Astrocyte (in vitro differentiated cells and primary cell): ENCODE data around the gene SYTL3. TPM values are rescaled to one million over a fixed set of nuclear protein-coding genes. Genes with fewer than 3 reads are reported as not detected.

Experiments used
- DNase-seq: peaks from one replicate; pipeline ENCODE4 v3.0.0-alpha.2; 2010; ENCODE audit warnings: low read depth
- FAIRE-seq: peaks from 2 replicates; lab custom pipeline; 2011; peaks lifted over from hg19 to GRCh38; lab: Jason Lieb, UNC
- H2AFZ ChIP-seq: 2 replicates; pipeline ENCODE4 v1.6.0; 2012; ENCODE audit warnings: low read depth, low read length, inconsistent platforms
- H3K27ac ChIP-seq: 2 replicates; pipeline ENCODE4 v1.5.1; 2011; ENCODE audit warnings: low read depth, low read length, inconsistent platforms
- H3K27me3 ChIP-seq: 2 replicates; pipeline ENCODE4 v1.6.0; 2011; ENCODE audit warnings: low read length, inconsistent platforms; ENCODE audit not compliant: insufficient read depth
- H3K36me3 ChIP-seq: 2 replicates; pipeline ENCODE4 v1.5.1; 2011; ENCODE audit warnings: low read length, inconsistent platforms; ENCODE audit not compliant: insufficient read depth
- H3K4me1 ChIP-seq: 2 replicates; pipeline ENCODE4 v1.5.1; 2011; ENCODE audit warnings: low read length, inconsistent platforms; ENCODE audit not compliant: insufficient read depth
- H3K4me2 ChIP-seq: 2 replicates; pipeline ENCODE4 v1.6.0; 2012; ENCODE audit warnings: low read length, inconsistent platforms
- H3K4me3 ChIP-seq: 2 replicates; pipeline ENCODE4 v1.5.1; 2011; ENCODE audit warnings: low read depth, mild to moderate bottlenecking, low read length, inconsistent platforms; ENCODE audit not compliant: insufficient read depth
- H3K79me2 ChIP-seq: 2 replicates; pipeline ENCODE4 v1.6.0; 2012; ENCODE audit warnings: mild to moderate bottlenecking, low read length, inconsistent platforms; ENCODE audit not compliant: insufficient read depth
- H3K9ac ChIP-seq: 2 replicates; pipeline ENCODE4 v1.6.0; 2012; ENCODE audit warnings: mild to moderate bottlenecking, low read length, inconsistent platforms
- H3K9me3 ChIP-seq: 2 replicates; pipeline ENCODE4 v1.5.1; 2012; ENCODE audit warnings: low read depth, mild to moderate bottlenecking, low read length, inconsistent platforms; ENCODE audit not compliant: insufficient read depth
- H4K20me1 ChIP-seq: 2 replicates; pipeline ENCODE4 v1.6.0; 2012; ENCODE audit warnings: low read length, inconsistent platforms; ENCODE audit not compliant: insufficient read depth
- H3K27ac Mint-ChIP-seq: one replicate; pipeline ENCODE4 v1.8.0; 2021; ENCODE audit warnings: mild to moderate bottlenecking, mixed read lengths; ENCODE audit not compliant: unreplicated experiment
- H3K27me3 Mint-ChIP-seq: one replicate; pipeline ENCODE4 v1.8.0; 2021; ENCODE audit warnings: low read depth, mixed read lengths; ENCODE audit not compliant: unreplicated experiment
- H3K36me3 Mint-ChIP-seq: one replicate; pipeline ENCODE4 v1.8.0; 2021; ENCODE audit warnings: low read depth, mixed read lengths; ENCODE audit not compliant: unreplicated experiment
- H3K4me1 Mint-ChIP-seq: one replicate; pipeline ENCODE4 v1.8.0; 2021; ENCODE audit warnings: low read depth, mixed read lengths; ENCODE audit not compliant: unreplicated experiment
- H3K4me3 Mint-ChIP-seq: one replicate; pipeline ENCODE4 v1.8.0; 2021; ENCODE audit warnings: mild to moderate bottlenecking, moderate library complexity, mixed read lengths; ENCODE audit not compliant: unreplicated experiment
- H3K9me3 Mint-ChIP-seq: one replicate; pipeline ENCODE4 v1.8.0; 2021; ENCODE audit warnings: mild to moderate bottlenecking, mixed read lengths; ENCODE audit not compliant: unreplicated experiment
- EZH2 ChIP-seq: IDR thresholded peaks from 2 replicates; pipeline ENCODE4 v1.6.1; 2012; ENCODE audit warnings: mild to moderate bottlenecking, low read length, inconsistent platforms; ENCODE audit not compliant: insufficient read depth
- total RNA-seq: library from RNA; stranded (reverse); gene quantifications from 2 replicates; pipeline ENCODE4 v1.2.1, GENCODE V29; 2021
- TF ChIP-seq, protein P1 (sequence below): IDR thresholded peaks from 2 replicates; pipeline ENCODE4 v1.5.1; 2011; ENCODE audit warnings: low read depth, mild to moderate bottlenecking, inconsistent platforms, low read length, moderate library complexity; ENCODE audit not compliant: insufficient read depth

SYTL3 gene
- total RNA-seq, 1 donor from 2014 or later, result 1.2 TPM

DNA sequence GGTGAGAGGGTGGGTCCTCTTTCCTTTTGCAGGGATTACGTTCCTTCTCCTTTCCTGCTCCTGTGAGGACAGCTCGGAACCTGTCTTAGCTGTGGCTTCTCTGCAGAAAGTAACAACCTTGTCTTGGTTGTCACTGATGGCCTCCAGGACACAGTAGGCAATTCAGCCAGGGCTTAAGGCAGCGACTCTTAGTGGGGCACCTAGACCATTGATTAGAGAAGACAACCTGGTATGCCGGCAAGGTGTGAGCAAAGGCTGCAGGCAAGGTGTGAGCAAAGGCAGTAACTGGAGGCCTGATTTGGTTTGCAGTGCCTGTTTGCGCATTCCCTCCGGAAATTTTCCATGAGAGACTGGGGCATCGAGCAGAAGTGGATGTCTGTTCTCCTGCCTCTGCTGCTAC lies 42.9 kb upstream of the SYTL3 start:
- Histone ChIP-seq H3K79me2 (peaks cover 23% of the 10 kb centered on the region), H3K9ac (no peak overlapping the region), H3K4me1 (no peaks in the 10 kb centered on the region), H3K4me2 (no peak overlapping the region), H3K27ac (no peak overlapping the region), H3K9me3 (peaks cover 4% of the 10 kb centered on the region), H2AFZ (no peak overlapping the region), H4K20me1 (peaks cover 22% of the 10 kb centered on the region), H3K27me3 (no peaks in the 10 kb centered on the region), H3K36me3 (peaks cover 30% of the 10 kb centered on the region), H3K4me3 (no peak overlapping the region)
- no peak for FAIRE-seq
- DNase-seq, result no peak
- TF ChIP-seq, protein P1, sequence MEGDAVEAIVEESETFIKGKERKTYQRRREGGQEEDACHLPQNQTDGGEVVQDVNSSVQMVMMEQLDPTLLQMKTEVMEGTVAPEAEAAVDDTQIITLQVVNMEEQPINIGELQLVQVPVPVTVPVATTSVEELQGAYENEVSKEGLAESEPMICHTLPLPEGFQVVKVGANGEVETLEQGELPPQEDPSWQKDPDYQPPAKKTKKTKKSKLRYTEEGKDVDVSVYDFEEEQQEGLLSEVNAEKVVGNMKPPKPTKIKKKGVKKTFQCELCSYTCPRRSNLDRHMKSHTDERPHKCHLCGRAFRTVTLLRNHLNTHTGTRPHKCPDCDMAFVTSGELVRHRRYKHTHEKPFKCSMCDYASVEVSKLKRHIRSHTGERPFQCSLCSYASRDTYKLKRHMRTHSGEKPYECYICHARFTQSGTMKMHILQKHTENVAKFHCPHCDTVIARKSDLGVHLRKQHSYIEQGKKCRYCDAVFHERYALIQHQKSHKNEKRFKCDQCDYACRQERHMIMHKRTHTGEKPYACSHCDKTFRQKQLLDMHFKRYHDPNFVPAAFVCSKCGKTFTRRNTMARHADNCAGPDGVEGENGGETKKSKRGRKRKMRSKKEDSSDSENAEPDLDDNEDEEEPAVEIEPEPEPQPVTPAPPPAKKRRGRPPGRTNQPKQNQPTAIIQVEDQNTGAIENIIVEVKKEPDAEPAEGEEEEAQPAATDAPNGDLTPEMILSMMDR, result no peak
- no peak for TF ChIP-seq EZH2
- H3K27me3 Mint-ChIP-seq, result no peaks in the 10 kb centered on the region
- no peak overlapping the region for H3K4me3 Mint-ChIP-seq
- H3K9me3 Mint-ChIP-seq, result no peaks in the 10 kb centered on the region
- peaks cover 33% of the 10 kb centered on the region for H3K36me3 Mint-ChIP-seq
- no peak overlapping the region for H3K27ac Mint-ChIP-seq
- peaks cover 16% of the 10 kb centered on the region for H3K4me1 Mint-ChIP-seq

DNA sequence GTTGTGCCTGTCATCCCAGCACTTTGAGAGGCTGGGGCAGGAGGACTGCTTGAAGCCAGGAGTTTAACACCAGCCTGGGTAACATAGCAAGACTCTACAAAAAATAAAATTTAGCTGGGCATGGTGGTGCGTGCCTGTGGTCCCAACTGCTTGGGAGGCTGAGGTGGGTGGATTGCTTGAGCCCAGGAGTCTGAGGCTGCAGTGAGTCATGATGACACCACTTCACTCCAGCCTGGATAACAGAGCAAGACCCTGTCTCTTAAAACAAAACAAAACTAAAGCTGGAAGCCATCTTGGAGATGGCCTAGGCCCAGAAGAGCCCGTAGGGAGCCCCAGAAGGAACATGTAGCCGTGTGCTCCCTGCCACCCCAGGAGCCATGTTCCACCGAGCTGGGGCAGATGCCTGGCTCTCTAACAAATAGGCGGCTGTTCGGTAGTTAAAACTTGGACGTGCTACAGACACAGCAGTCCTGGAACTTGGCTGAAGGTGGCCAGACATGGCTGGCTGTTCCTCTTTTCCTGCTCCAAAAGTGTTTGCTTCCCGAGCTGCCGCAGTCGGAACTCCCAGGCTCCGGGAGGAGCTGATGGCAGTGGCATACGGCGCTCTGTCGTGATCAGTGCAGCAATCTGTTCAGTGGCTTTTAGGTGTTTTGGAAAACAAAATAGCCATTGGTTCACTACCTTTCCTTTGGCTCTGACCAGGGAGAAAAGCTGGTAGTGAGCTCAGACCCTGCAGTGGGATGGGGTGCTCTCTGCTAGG lies 42.3 kb upstream of the SYTL3 start:
- no peak overlapping the region for H3K27ac Mint-ChIP-seq
- FAIRE-seq, result no peak
- Histone ChIP-seq H3K36me3 (peaks cover 31% of the 10 kb centered on the region), H2AFZ (no peak overlapping the region), H3K9me3 (peaks cover 4% of the 10 kb centered on the region), H3K4me2 (peak overlapping the region; percentile 16), H3K4me3 (no peak overlapping the region), H3K79me2 (peaks cover 17% of the 10 kb centered on the region), H3K27ac (no peak overlapping the region), H3K4me1 (no peaks in the 10 kb centered on the region), H3K27me3 (no peaks in the 10 kb centered on the region), H4K20me1 (peaks cover 19% of the 10 kb centered on the region), H3K9ac (no peak overlapping the region)
- H3K9me3 Mint-ChIP-seq, result no peaks in the 10 kb centered on the region
- peaks cover 20% of the 10 kb centered on the region for H3K4me1 Mint-ChIP-seq
- H3K36me3 Mint-ChIP-seq, result peaks cover 35% of the 10 kb centered on the region
- peak; percentile 18 for DNase-seq
- H3K4me3 Mint-ChIP-seq, result no peak overlapping the region
- H3K27me3 Mint-ChIP-seq, result no peaks in the 10 kb centered on the region
- TF ChIP-seq, protein P1, result no peak
- no peak for TF ChIP-seq EZH2

GRCh38 chr6:158608221-158608620 lies 41.6 kb upstream of the SYTL3 start:
- H3K9ac ChIP-seq, result no peak overlapping the region
- Mint-ChIP-seq H3K27ac (no peak overlapping the region), H3K36me3 (peaks cover 33% of the 10 kb centered on the region), H3K27me3 (no peaks in the 10 kb centered on the region), H3K9me3 (no peaks in the 10 kb centered on the region), H3K4me3 (no peak overlapping the region), H3K4me1 (peaks cover 20% of the 10 kb centered on the region)
- H3K4me1 ChIP-seq, result no peaks in the 10 kb centered on the region
- peaks cover 12% of the 10 kb centered on the region for H3K79me2 ChIP-seq
- H3K27me3 ChIP-seq, result no peaks in the 10 kb centered on the region
- no peak for DNase-seq
- no peak overlapping the region for H3K4me3 ChIP-seq
- H3K9me3 ChIP-seq, result peaks cover 4% of the 10 kb centered on the region
- no peak overlapping the region for H2AFZ ChIP-seq
- no peak for TF ChIP-seq EZH2
- TF ChIP-seq, protein P1, result no peak
- no peak for FAIRE-seq
- peaks cover 15% of the 10 kb centered on the region for H4K20me1 ChIP-seq
- H3K27ac ChIP-seq, result no peak overlapping the region
- peaks cover 34% of the 10 kb centered on the region for H3K36me3 ChIP-seq
- H3K4me2 ChIP-seq, result no peak overlapping the region
